GM18507 (cell line): ENCODE measurements around the gene CD101.

ENCODE experiments used
- DNase-seq: peaks from one replicate; pipeline ENCODE4 v3.0.0; 2011; ENCODE audit warnings: low read depth; ENCODE audit not compliant: insufficient read length; ENCODE audit errors: extremely low spot score
- FAIRE-seq: peaks from 2 replicates; lab custom pipeline; 2011; peaks lifted over from hg19 to GRCh38; lab: Jason Lieb, UNC

Gene CD101

DNA sequence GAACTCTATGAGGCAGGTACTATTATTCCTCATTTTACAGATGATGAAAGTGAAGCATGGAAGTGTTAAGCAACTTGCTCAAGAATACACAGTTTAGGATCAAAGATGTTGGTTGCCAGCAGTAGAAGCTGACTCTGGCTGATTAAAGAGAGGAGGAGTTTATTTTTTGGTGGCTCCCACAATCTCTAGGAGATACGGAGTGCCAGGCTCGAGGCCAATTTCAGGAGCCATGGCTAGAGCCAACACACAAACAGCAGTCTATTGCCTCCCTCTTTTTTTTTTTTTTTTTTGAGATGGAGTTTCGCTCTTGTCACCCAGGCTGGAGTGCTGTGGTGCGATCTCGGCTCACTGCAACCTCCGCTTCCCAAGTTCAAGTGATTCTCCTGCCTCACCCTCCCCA, 78.2 kb downstream of the CD101 start:
- no peak for DNase-seq
- no peak for FAIRE-seq

DNA sequence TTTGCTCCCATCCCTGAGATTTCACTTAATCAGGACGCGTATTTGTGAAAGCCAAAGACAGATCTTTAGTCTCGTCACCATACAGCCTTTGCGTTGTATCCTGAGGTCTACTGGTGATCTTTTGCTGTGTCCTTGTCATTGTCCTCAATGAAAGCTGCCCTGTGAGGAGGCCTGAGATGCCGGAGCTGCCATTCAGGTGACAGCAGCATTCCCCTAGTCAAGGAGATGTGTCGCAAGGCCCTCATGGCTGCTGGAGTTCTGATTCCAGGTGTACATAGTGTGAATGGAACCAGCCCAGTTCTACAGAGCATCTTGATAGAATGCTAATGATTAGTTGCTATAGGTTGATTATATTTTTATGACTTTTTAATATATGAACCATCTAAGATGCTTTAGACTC, 82.7 kb downstream of the CD101 start:
- FAIRE-seq (no peak), DNase-seq (no peak)
